ENCODE data around the gene BST1.

Gene BST1

GRCh38 chr4:15677507-15677988 lies 25.3 kb upstream of the BST1 start:
- FAIRE-seq, result no peak

- no peak for FAIRE-seq
Observed at GRCh38 chr4:15681067-15681371, 21.8 kb upstream of the BST1 start.

- peak; percentile 96 for FAIRE-seq
Observed at GRCh38 chr4:15681372-15682241, 21.3 kb upstream of the BST1 start, which contains the start of gene FAM200B. FAM200B (plus strand) TSS chr4:15681827; CDS start chr4:15686978, 5,151 bp downstream.

- FAIRE-seq, result no peak
Observed at GRCh38 chr4:15682242-15683142, 20.4 kb upstream of the BST1 start.

- no peak for FAIRE-seq
Observed at GRCh38 chr4:15683143-15683495, 19.7 kb upstream of the BST1 start.

- FAIRE-seq, result no peak
Observed at GRCh38 chr4:15684498-15684897, 18.4 kb upstream of the BST1 start.

GRCh38 chr4:15688051-15688450 lies 14.8 kb upstream of the BST1 start:
- FAIRE-seq, result no peak

- no peak for FAIRE-seq
Observed at GRCh38 chr4:15689540-15689939, 13.3 kb upstream of the BST1 start.

- FAIRE-seq, result no peak
Observed at GRCh38 chr4:15690020-15690809, 12.7 kb upstream of the BST1 start.

GRCh38 chr4:15691346-15692135 lies 11.3 kb upstream of the BST1 start:
- FAIRE-seq, result no peak

- FAIRE-seq, result no peak
Observed at GRCh38 chr4:15692602-15693001, 10.3 kb upstream of the BST1 start.

- FAIRE-seq, result no peak
Observed at GRCh38 chr4:15694431-15694830, 8.4 kb upstream of the BST1 start.

GRCh38 chr4:15695240-15695699 lies 7.6 kb upstream of the BST1 start:
- no peak for FAIRE-seq

GRCh38 chr4:15695729-15696128 lies 7.1 kb upstream of the BST1 start:
- FAIRE-seq, result no peak

GRCh38 chr4:15696866-15697265 lies 6.0 kb upstream of the BST1 start:
- no peak for FAIRE-seq

GRCh38 chr4:15703439-15703838 lies 574 bp downstream of the BST1 start:
- no peak for FAIRE-seq

GRCh38 chr4:15704129-15704528 lies 1.3 kb downstream of the BST1 start:
- FAIRE-seq, result no peak

- FAIRE-seq, result no peak
Observed at GRCh38 chr4:15706646-15707362, 3.9 kb downstream of the BST1 start.

GRCh38 chr4:15707363-15707715 lies 4.5 kb downstream of the BST1 start:
- no peak for FAIRE-seq

- FAIRE-seq, result no peak
Observed at GRCh38 chr4:15711762-15712161, 8.9 kb downstream of the BST1 start.

- FAIRE-seq, result no peak
Observed at GRCh38 chr4:15712214-15712613, 9.3 kb downstream of the BST1 start.

- no peak for FAIRE-seq
Observed at GRCh38 chr4:15714141-15714540, 11.3 kb downstream of the BST1 start.
